T-helper 1 cell treated with Interleukin-12 subunit alpha and Interleukin-12 subunit beta and Interleukin-4 antibody, amounts not matched to agents 30 μg/mL and 1 μg/mL, for 36 hours (primary cell): ENCODE results near the gene KCTD13.
A peak's percentile ranks its signal among the peaks of the same experiment; 100 is the strongest.
"Not testable (repeated sequence)": the region's sequence is repeated elsewhere in the genome, so short reads cannot be mapped to it uniquely, and the experiment has no call there.

Experiments
- H3K27ac Mint-ChIP-seq: one replicate; pipeline ENCODE4 v1.8.0; 2021; ENCODE audit warnings: mild to moderate bottlenecking, mixed read lengths
- H3K27me3 Mint-ChIP-seq: one replicate; pipeline ENCODE4 v1.8.0; 2021; ENCODE audit warnings: low read depth, mixed read lengths
- H3K36me3 Mint-ChIP-seq: one replicate; pipeline ENCODE4 v1.8.0; 2021; ENCODE audit warnings: low read depth, mixed read lengths
- H3K4me1 Mint-ChIP-seq: one replicate; pipeline ENCODE4 v1.8.0; 2021; ENCODE audit warnings: low read depth, mixed read lengths
- H3K4me3 Mint-ChIP-seq: one replicate; pipeline ENCODE4 v1.8.0; 2021; ENCODE audit warnings: mild to moderate bottlenecking, moderate library complexity, mixed read lengths
- H3K9me3 Mint-ChIP-seq: one replicate; pipeline ENCODE4 v1.8.0; 2021; ENCODE audit warnings: mixed read lengths

Gene KCTD13

DNA sequence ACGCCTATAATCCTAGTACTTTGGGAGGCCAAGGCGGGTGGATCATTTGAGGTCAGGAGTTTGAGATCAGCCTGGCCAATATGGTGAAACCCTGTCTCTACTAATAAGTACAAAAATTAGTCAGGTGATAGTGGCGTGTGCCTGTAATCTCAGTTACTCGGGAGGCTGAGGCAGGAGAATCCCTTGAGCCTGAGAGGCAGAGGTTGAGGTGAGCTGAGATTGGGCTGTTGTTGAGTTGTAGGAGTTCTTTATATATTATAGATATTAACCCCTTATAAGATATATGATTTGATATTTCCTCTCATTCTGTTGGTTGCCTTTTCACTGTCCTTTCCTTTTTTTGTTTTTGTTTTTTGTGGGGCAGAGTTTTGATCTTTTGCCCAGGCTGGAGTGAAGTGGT, 33.8 kb upstream of the KCTD13 start:
- Mint-ChIP-seq H3K4me1 (peaks cover 17% of the 10 kb centered on the region), H3K4me3 (peak overlapping the region; percentile 9)
- not testable (repeated sequence) for H3K9me3 Mint-ChIP-seq

DNA sequence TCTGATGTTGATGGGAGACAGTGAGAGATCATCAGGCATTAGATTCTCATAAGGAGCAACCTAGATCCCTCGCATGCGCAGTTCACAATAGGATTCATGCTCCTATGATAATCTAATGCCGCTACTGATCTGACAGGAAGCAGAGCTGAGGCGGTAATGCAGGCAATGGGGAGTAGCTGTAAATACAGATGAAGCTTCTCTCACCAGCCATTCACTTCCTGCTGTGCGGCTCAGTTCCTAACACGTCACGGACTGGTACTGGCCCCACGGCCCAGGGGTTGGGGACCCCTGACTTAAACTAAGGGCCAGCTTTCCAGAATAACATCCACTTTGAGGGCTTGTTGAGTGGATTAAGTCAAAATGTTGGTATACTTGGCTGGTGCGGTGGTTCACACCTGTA, 33.3 kb upstream of the KCTD13 start:
- H3K36me3 Mint-ChIP-seq = peaks cover 2% of the 10 kb centered on the region
- no peaks in the 10 kb centered on the region for H3K9me3 Mint-ChIP-seq
- H3K4me1 Mint-ChIP-seq = peaks cover 17% of the 10 kb centered on the region
- no peak overlapping the region for H3K27ac Mint-ChIP-seq
- H3K27me3 Mint-ChIP-seq = peaks cover 6% of the 10 kb centered on the region
- no peak overlapping the region for H3K4me3 Mint-ChIP-seq

More for the DNA sequence above, 33.8 kb upstream of the KCTD13 start:
- not testable (repeated sequence) for H3K36me3 Mint-ChIP-seq, H3K27me3 Mint-ChIP-seq, H3K27ac Mint-ChIP-seq

GRCh38 chr16:29958756-29959155, 32.7 kb upstream of the KCTD13 start:
- Mint-ChIP-seq H3K9me3 (no peaks in the 10 kb centered on the region), H3K27me3 (peaks cover 6% of the 10 kb centered on the region)

DNA sequence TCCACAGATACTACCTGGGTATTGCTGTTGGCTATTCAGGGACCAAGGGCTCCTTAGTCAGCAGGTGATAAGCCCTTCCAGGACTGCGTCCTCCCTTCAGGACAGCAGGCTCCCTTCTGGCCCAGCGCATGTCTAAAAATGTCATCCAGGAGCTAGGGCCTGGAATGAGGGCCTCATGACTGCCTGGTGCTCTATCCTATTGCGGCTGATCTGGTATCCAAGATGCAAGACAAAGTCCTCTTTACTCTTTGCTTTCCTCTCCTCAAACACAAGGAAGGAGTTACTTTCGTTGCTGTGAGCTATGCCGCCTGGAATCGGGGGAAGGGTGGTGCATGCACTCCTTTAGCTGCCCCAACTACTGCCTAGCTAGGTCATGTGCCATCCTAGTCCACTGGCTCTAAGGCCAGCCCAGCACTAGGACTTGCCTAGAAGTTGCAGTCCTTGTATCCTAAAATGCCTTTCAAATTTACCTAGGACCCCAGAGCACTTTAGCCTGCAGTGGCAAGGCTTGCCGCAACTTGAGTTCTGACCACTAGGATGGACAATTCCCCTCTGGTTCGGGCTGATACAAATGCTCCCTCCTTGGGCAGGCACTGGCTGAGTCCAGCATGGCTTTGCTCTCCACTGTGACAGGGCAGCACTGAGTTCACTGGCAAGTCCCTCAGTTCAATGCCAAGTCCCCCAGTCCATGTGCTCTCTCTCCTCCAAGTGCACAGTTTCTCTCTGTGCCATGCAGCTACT, 25.8 kb upstream of the KCTD13 start:
- Mint-ChIP-seq H3K27ac (no peak overlapping the region), H3K4me3 (no peak overlapping the region), H3K27me3 (peaks cover 6% of the 10 kb centered on the region)

More at GRCh38 chr16:29958756-29959155, 32.7 kb upstream of the KCTD13 start:
- H3K36me3 Mint-ChIP-seq = peaks cover 2% of the 10 kb centered on the region
- H3K4me3 Mint-ChIP-seq = no peak overlapping the region
- peaks cover 17% of the 10 kb centered on the region for H3K4me1 Mint-ChIP-seq
- no peak overlapping the region for H3K27ac Mint-ChIP-seq

DNA sequence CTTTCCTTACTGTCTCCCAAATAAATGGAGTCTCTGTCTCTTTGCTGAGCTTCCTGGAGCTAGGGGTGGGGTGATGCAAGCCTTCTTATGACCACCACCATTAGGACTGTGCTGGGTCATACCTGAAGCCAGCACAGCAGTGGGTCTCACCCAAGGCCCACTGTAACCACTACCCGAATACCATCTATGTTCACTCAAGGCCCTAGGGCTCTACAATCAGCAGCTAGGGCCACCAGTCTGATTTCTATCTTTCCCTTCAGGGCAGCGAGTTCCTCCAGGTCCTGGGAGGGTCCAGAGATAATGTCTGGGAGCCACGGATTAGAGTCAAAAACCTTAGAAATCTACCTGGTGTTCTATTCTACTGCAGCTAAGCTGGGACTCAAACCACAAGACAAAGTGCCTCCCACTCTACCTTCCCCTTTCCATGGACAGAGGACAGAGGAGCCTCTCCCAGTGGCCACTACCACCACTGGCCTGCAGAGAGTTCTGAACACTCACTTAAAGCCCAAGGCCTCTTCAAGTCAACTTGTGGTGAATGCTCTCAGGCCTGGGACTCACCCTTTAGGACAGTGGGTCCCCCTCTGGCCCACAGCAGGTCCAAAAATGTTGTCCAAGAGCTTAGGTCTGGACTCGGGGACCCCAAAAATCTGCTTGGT, 24.9 kb upstream of the KCTD13 start:
- Mint-ChIP-seq H3K36me3 (no peaks in the 10 kb centered on the region), H3K4me3 (no peak overlapping the region), H3K27me3 (peaks cover 6% of the 10 kb centered on the region), H3K9me3 (peaks cover 10% of the 10 kb centered on the region), H3K4me1 (no peaks in the 10 kb centered on the region), H3K27ac (no peak overlapping the region)

More for the DNA sequence above, 25.8 kb upstream of the KCTD13 start:
- no peaks in the 10 kb centered on the region for H3K4me1 Mint-ChIP-seq
- H3K9me3 Mint-ChIP-seq = peaks cover 10% of the 10 kb centered on the region
- no peaks in the 10 kb centered on the region for H3K36me3 Mint-ChIP-seq

GRCh38 chr16:29947897-29948296, 21.9 kb upstream of the KCTD13 start:
- peaks cover 10% of the 10 kb centered on the region for H3K9me3 Mint-ChIP-seq
- peaks cover 6% of the 10 kb centered on the region for H3K27me3 Mint-ChIP-seq
- H3K27ac Mint-ChIP-seq = no peak overlapping the region
- H3K4me1 Mint-ChIP-seq = no peaks in the 10 kb centered on the region
- no peaks in the 10 kb centered on the region for H3K36me3 Mint-ChIP-seq
- H3K4me3 Mint-ChIP-seq = no peak overlapping the region

- H3K4me1 Mint-ChIP-seq = peaks cover 1% of the 10 kb centered on the region
- H3K27ac Mint-ChIP-seq = no peak overlapping the region
- no peaks in the 10 kb centered on the region for H3K36me3 Mint-ChIP-seq
- H3K4me3 Mint-ChIP-seq = no peak overlapping the region
- no peaks in the 10 kb centered on the region for H3K9me3 Mint-ChIP-seq
- peaks cover 12% of the 10 kb centered on the region for H3K27me3 Mint-ChIP-seq
Observed at GRCh38 chr16:29943846-29944799, 18.1 kb upstream of the KCTD13 start.

DNA sequence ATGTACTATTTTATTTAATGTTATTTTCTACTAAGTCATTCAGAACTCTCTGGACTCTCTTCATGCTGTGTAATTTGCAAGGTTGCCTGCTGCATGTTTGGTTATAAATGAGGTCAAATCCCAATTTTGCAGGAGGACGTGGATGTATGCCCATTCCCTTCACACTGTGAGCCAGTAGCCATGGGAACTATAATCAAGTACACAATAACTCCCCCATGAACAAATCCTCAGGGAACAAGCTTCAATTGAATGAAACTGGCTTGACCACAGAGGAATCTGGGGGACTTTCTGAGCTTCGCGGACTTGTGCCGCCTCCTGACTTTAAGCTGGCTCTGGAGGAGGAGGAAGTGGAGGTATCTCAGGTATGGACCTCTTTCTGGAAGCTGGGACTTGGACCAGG, 14.6 kb upstream of the KCTD13 start:
- Mint-ChIP-seq H3K27me3 (peaks cover 25% of the 10 kb centered on the region), H3K9me3 (no peaks in the 10 kb centered on the region), H3K36me3 (no peaks in the 10 kb centered on the region), H3K27ac (no peak overlapping the region), H3K4me1 (peaks cover 1% of the 10 kb centered on the region), H3K4me3 (no peak overlapping the region)

DNA sequence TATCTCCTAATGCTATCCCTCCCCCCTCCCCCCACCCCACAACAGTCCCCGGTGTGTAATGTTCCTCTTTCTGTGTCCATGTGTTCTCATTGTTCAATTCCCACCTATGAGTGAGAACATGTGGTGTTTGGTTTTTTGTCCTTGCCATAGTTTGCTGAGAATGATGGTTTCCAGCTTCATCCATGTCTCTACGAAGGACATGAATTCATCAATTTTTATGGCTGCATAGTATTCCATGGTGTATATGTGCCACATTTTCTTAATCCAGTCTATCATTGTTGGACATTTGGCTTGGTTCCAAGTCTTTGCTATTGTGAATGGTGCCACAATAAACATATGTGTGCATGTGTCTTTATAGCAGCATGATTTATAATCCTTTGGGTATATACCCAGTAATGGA, 5.7 kb upstream of the KCTD13 start:
- H3K27ac Mint-ChIP-seq, H3K36me3 Mint-ChIP-seq, H3K4me1 Mint-ChIP-seq, H3K9me3 Mint-ChIP-seq, H3K4me3 Mint-ChIP-seq: not testable (repeated sequence)
- H3K27me3 Mint-ChIP-seq = peaks cover 32% of the 10 kb centered on the region

DNA sequence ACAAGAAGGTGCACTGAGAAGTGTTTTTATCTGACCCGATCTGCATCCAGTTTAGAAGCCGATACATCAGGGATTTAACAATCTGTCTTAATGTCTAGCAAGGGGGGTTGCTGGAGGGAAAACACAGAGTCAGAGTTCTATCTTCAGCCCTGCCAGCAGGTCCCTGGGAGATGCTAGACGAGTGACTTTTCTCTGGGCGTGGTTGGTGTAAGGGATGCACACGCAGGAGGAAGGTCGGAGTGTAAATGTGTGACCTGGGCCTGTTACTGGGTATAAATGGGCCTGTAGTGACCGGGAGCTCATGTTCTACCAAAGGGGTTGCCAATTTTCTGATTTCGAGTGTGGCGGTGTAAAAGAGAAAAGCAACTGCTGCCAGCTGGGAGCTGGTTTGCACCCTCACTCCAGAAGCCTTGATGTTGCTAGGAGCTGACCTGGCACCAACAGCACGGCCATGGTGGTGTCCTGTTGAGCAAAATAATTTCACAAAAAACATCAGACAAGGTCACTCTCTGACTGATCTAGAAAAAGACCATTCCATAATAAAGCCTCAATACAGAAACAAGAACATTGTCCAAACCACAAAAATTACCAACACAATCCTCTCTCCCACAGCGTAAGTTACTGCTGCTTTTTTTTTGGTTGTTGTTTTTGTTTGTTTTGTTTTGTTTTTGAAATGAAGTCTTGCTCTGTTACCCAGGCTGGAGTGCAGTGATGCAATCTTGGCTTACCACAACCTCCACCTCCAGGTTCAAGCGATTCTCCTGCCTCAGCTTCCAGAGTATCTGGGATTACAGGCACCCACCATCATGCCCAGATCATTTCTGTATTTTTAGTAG, 1.3 kb upstream of the KCTD13 start:
- H3K36me3 Mint-ChIP-seq = peaks cover 4% of the 10 kb centered on the region
- peaks cover 6% of the 10 kb centered on the region for H3K27me3 Mint-ChIP-seq
- peaks cover 32% of the 10 kb centered on the region for H3K4me1 Mint-ChIP-seq
- H3K4me3 Mint-ChIP-seq = peak overlapping the region; percentile 91
- no peak overlapping the region for H3K27ac Mint-ChIP-seq
- no peaks in the 10 kb centered on the region for H3K9me3 Mint-ChIP-seq

- Mint-ChIP-seq H3K9me3 (no peaks in the 10 kb centered on the region), H3K36me3 (peaks cover 4% of the 10 kb centered on the region)
Observed at GRCh38 chr16:29926711-29927052, 656 bp upstream of the KCTD13 start.

GRCh38 chr16:29925105-29925756, 795 bp downstream of the KCTD13 start:
- peak overlapping the region; percentile 78 for H3K27ac Mint-ChIP-seq
- peaks cover 16% of the 10 kb centered on the region for H3K36me3 Mint-ChIP-seq
- H3K4me1 Mint-ChIP-seq = peaks cover 39% of the 10 kb centered on the region
- no peaks in the 10 kb centered on the region for H3K9me3 Mint-ChIP-seq
- no peaks in the 10 kb centered on the region for H3K27me3 Mint-ChIP-seq
- peak overlapping the region; percentile 94 for H3K4me3 Mint-ChIP-seq

More at GRCh38 chr16:29926711-29927052, 656 bp upstream of the KCTD13 start:
- H3K4me3 Mint-ChIP-seq = peak overlapping the region; percentile 91
- H3K27me3 Mint-ChIP-seq = peaks cover 6% of the 10 kb centered on the region
- peaks cover 32% of the 10 kb centered on the region for H3K4me1 Mint-ChIP-seq
- H3K27ac Mint-ChIP-seq = peak overlapping the region; percentile 93

DNA sequence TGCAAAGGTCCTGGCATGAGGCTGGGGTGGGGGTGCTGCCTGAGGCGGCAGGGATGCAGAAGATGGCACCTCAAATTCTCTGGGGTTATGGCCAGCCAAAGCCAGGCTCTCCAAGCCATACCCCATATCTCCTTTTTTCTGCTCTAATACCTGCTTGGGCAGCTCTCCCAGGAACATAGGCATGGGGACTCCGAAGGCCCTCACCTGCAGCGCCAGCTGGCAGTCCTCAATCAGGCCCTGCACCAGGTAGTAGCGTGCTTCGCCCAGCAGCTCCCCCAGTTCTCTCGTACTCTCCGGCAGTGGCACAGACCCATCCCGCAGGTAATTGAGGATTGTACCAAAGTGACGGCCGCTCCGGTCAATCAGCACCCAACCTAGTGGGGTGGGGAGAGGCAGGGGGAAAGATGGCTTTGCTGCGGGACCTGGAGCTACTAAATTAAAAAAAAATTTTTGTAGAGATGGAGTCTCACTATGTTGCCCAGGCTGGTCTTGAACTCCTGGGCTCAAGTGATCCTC, 3.0 kb downstream of the KCTD13 start:
- Mint-ChIP-seq H3K27ac (no peak overlapping the region), H3K4me3 (no peak overlapping the region), H3K4me1 (peaks cover 39% of the 10 kb centered on the region), H3K36me3 (peaks cover 17% of the 10 kb centered on the region), H3K27me3 (no peaks in the 10 kb centered on the region), H3K9me3 (no peaks in the 10 kb centered on the region)
